GM21786 (cell line): ENCODE results near the gene PHOX2A.
"Not testable (repeated sequence)": the region's sequence is repeated elsewhere in the genome, so short reads cannot be mapped to it uniquely, and the experiment has no call there.

Experiments
- ATAC-seq: cut with Tn5 transposase; IDR thresholded peaks from one replicate; pipeline ENCODE4 v1.9.1; 2021; ENCODE audit not compliant: unreplicated experiment

The PHOX2A gene

DNA sequence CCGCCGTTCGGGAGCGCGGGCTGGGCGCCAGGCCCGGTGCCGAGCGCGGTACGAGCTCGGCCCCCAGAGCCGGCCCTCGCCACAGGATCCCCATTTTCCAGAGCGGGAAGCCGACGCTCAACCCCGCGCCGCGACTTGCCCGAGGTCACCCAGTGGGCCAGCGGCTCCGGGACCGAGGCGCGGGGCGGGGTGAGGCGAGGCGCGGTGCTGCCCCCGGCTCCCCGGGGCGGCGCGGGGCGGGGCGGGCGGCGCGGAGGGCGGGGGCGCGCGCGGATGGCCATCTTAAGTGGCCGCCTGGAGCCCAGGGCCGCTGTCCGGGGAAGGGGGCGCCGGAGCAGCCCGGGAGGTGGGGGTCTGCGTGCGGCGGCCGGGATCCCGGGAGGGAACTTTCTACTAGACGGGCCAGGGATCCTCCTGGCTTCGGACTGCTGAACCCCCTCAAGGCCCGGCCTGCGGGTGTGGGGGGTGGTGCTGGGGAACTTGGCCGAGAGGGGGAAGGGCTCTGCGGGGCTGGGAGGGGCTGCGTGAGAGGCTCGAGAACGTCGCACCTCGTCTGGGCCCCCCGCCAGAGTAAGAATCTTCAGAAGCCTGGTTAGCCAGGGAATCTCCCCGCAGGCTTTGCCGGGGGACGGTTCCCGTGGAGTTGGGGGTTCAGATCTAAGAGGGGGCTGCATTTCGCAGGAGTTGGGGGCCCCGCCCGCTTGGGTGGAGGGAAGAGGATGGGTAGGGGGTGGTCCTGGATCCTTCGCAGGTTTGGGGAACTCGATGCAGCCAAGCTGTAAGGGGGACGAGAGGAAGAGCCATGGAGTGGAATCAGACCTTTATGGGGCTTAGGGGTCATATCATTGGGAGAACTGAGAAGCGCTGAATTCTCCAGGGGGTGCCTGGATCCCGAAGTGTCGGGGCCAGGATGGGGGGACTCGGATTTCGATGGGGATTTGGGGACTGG, 20.1 kb downstream of the PHOX2A start:
- peak; percentile 48 for ATAC-seq

DNA sequence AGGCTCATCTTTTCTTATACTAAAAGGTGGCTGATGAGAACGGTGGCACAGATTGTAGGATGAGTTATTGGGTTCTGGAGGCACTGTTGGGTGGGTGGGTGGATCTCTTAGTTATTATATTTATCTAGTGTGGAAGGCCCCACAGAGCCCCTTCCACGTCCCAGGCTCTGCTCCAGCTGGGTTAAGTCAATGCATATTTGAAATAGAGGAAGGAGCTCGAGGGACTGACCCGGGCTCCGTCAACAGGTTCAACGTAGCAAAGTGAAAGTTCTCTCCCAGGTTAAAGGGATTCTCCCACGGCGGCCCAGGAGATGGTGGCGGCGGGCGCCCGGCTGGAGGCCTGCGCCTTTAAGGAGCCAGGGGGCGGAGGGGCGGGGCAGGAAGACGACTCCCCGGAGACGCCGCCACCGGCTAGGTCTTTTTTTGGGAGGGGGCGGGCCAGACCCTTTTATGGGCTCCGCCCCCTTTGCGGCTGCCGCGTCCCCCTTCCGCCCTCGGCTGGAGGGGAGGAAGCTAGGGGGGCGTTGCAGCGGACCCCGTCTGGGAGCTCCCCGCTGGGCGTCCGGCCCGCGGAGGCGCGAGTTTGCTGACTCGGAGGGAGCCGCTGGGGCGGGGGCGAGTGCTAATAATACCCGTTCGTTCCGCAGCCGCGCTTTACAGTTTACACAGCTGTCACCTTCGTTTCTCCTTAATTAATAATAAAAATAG, 20.9 kb downstream of the PHOX2A start:
- ATAC-seq, result peak; percentile 72

DNA sequence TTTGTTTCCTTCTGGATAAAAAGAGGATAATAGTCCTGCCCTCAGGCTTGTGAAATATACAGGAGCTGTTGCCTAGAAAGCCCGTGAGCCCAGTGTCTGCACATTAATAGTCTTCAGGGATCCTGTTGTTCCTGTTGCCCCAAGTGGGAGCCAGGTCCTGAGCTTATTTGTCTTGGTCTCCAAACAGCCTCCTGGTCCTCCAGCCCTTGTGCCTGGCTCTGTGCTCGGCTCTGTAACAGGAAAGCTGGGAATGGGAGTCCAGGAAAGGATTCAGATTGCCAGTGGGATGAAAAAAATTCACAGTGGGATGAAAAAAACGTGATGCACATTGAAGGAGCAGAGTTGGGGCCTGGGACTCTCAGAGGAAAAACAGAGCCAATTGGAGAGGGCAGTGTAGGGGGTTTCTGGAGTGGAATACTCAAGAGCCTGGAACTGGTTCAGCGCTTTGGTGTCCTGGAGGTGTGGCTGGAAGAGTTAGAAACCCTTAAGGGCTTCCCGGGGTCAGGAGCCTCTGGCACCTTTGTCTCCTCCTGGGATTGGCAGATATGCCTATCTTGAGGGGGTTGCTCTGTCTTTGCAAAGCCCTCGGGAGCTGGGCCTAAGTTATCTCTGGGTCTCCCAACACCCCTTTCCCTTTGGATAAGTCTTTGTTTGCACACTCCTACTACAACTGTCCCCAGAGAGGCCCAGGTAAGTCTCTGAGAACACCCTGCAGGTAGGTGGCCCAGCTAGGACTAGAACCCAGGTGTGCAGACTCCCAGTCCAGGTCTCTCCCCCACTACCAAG, 21.7 kb downstream of the PHOX2A start:
- ATAC-seq, result no peak

DNA sequence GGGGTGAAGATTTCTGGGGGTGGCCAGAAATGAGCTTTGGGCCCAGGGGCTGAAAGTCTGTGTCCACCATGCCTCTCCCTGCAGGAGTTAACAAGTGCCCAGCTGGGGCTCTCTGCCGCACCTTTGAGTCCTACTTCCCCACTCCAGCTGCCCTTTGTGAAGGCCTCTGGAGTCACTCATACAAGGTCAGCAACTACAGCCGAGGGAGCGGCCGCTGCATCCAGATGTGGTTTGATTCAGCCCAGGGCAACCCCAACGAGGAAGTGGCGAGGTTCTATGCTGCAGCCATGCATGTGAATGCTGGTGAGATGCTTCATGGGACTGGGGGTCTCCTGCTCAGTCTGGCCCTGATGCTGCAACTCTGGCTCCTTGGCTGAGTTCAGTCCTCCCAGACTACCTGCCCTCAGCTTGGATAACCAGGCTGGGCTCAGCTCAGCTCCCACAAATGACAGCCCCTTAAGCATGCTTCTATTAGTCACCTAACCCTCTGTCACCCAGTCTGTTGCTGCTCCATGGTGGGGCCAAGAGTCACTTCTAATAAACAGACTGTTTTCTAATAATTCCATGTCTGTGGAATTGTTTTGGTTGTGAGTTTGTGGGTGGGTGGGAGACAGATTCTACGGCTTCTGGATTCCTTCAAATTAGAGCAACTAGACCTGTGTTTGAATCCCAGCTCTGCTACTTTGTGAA, 22.4 kb downstream of the PHOX2A start:
- ATAC-seq, result no peak

DNA sequence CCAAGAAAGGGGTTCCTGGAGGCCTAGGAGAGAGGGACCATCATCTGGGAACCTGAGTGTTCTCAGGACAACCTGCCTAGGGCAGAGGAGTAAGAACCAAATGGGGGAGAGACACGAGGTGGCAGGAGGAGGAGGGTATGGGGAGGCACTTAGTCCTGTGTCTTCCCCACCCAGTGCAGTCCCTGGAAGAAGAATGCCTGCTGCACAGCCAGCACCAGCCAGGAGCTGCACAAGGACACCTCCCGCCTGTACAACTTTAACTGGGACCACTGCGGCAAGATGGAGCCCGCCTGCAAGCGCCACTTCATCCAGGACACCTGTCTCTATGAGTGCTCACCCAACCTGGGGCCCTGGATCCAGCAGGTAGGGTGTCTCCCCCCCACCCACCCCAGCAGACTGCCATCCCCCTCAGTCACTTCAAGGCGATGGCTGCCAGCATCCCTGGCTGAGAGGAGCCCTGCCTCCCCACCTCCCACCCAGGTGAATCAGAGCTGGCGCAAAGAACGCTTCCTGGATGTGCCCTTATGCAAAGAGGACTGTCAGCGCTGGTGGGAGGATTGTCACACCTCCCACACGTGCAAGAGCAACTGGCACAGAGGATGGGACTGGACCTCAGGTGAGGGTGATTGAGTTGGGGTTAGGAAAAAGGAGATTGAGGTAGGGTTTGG, 23.1 kb downstream of the PHOX2A start:
- ATAC-seq, result no peak

DNA sequence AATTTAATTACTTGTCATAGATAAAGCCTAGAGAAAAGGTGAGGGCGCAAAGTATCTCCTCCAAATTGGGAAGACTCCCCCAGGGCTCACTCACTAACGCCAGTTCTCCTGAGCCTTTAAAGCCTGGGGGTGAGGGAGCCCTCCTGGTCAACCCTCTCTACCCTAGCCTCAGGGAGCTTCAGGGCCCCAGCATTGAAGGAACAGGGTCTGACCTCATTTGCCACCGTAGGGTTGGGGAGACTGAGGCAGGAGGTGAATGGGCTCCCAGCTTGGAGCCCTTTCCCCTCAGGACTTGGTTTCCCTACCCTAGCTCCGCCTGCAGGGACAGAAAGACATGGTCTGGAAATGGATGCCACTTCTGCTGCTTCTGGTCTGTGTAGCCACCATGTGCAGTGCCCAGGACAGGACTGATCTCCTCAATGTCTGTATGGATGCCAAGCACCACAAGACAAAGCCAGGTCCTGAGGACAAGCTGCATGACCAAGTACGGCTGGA, 25.7 kb downstream of the PHOX2A start:
- no peak for ATAC-seq

DNA sequence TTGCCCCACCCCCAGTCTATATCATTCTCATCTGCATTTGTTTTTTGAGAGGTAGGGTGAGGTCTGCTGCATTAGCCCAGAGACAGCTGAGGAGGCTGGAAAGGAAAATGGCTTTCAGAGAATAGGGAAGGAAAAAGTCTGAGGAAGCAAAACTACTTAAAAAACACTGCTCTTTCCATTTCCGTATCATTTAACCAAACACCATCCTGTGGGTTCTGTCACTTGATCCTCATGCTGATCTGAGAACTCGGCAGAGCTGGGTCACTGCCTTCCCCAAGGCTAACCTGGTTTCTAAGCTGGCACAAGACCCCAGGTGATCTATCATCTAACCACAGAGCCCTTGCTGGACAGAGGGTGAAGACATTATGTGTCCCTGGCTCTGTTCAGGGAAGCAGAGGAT, 26.1 kb downstream of the PHOX2A start:
- ATAC-seq, result no peak

DNA sequence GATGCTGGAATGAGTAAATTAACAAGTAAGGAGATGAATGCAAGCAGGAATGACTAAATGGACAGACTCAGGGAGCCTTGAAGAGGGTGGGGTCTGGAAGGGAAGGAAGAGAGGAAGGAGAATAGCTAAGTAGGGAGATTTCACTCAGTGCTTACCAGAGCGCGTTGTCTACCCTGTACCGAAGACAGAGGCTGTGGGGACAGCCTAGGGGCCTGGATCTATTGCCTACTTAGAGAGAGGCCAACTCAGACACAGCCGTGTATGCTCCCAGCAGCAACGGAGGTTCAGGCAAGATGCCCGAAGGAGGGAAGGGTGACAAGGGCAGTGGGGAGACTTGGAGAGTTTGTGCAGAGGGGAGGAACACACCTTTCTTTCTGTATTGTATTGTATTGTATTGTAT, 27.3 kb downstream of the PHOX2A start, which contains the start of gene FOLR2:
FOLR2 (plus strand) TSS at position 157 of the 400 bp plus-strand sequence. CDS start 1,791 bp downstream, outside the sequence.
- no peak for ATAC-seq

DNA sequence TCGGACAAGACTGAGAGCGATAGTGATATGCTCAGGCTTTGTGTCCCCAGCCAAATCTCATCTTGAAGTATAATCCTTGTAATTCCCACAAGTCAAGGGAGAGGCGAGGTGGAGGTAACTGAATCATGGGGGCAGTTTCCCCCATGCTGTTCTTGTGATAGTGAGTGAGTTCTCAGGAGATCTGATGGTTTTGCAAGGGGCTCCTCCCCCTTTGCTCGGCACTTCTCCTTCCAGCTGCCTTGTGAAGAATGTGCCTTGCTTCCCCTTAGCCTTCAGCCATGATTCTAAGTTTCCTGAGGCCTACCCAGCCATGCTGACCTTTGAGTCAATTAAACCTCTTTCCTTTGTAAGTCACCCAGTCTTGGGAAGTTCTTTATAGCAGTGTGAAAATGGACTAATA, 34.9 kb downstream of the PHOX2A start:
- ATAC-seq, result no peak

DNA sequence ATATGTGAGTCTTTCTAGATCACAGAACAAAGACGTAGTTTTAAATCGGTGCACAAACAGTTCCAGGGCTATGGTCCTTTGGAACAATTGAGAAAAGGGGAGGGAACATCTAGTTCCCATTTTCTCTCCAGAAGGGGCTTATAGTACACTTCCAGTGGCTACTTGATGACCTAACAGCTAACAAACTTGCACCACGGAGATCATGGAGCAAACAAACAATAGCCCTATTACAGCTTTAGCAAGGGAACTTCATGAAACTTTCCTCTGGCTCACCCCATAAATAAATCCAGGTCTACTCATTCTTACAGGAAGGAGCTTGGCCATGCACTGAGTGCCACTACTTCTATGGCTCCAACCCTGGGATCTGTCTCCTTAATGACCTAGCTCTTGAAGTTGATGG, 35.7 kb downstream of the PHOX2A start:
- ATAC-seq, result no peak

DNA sequence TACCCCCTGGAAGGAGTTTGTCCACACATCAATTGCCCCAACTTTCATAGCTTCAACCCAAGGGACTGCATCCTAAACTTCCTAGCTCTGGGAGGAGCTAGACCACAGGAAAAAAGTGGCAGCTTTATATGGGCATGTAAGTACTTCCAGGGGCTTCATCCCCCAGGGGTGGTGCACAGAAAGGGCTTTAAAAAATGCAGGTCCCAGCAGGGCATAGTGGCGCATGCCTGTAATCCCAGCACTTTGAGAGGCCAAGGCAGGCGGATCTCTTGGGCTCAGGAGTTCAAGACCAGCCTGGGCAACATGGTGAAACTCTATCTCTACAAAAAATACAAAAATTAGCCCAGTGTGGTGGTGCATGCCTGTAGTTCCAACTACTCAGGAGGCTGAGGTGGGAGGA, 37.2 kb downstream of the PHOX2A start:
- not testable (repeated sequence) for ATAC-seq

DNA sequence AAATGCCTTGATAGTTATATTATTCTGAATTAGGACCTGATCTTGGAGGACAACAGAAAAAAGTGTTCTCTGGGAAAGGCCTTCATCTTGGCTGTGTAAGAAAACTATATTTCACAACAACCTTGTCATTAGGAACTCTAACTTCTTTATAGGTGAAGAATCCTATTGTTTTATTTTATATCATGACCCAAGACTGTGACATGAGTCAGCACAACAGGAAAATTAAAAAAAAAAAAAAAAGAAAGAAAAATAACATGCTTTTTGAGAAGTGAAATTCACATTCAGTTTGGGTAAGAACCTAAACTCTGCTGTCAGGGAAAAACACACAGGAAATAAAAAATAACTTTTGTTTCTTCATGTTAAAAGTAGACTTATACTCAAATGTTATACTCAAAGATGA, 39.1 kb downstream of the PHOX2A start:
- ATAC-seq, result no peak

DNA sequence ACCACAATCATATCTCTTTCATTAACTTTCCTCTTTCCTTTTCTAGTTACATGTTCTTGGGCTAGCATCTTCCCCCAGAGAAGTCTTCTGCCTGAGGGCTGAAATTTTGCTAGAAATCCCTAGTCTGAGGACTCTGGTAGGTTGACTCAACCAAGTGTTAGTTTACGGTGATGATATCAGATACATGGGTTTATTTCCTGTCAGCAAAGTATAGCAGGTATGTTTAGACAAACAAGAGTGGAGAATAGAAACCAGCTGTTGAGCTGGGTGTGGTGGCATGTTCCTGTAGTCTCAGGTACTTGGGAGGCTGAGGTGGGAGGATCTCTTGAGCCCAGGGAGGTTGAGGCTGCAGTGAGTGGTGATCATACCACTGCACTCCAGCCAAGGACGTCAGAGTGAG, 40.8 kb downstream of the PHOX2A start:
- no peak for ATAC-seq

DNA sequence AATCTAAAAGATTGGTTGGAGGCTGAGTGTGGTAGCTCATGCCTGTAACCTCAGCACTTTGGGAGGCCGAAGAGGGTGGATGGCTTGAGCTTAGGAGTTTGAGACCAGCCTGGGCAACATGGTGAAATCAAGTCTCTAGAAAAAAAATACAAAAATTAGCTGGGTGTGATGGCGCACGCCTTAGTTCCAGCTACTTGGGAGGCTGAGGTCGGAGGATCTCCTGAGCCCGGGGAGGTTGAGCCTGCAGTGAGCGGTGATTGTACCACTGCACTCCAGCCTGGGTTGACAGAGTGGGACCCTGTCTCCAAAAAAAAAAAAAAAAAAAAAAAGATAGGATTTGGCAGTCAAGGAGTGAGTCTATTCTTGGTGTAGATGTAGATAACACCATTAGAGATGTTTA, 41.4 kb downstream of the PHOX2A start:
- no peak for ATAC-seq

DNA sequence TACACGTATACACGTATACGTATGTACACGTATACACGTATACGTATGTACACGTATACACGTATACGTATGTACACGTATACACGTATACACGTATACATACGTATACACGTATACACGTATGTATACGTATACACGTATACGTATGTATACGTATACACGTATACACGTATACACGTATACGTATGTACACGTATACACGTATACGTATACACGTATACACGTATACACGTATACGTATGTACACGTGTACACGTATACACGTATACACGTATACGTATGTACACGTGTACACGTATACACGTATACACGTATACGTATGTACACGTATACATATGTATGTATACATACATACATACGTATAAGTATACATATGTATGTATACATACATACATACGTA, 42.5 kb downstream of the PHOX2A start:
- not testable (repeated sequence) for ATAC-seq

DNA sequence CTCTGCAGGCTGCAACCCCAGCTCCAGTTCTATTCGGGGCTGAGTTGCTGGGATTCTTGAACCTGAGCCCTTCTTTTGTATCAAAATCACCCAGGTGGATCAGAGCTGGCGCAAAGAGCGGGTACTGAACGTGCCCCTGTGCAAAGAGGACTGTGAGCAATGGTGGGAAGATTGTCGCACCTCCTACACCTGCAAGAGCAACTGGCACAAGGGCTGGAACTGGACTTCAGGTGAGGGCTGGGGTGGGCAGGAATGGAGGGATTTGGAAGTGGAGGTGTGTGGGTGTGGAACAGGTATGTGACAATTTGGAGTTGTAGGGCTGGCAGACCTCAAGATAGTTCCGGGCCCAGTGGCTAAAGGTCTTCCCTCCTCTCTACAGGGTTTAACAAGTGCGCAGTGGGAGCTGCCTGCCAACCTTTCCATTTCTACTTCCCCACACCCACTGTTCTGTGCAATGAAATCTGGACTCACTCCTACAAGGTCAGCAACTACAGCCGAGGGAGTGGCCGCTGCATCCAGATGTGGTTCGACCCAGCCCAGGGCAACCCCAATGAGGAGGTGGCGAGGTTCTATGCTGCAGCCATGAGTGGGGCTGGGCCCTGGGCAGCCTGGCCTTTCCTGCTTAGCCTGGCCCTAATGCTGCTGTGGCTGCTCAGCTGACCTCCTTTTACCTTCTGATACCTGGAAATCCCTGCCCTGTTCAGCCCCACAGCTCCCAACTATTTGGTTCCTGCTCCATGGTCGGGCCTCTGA, 48.3 kb downstream of the PHOX2A start:
- no peak for ATAC-seq

DNA sequence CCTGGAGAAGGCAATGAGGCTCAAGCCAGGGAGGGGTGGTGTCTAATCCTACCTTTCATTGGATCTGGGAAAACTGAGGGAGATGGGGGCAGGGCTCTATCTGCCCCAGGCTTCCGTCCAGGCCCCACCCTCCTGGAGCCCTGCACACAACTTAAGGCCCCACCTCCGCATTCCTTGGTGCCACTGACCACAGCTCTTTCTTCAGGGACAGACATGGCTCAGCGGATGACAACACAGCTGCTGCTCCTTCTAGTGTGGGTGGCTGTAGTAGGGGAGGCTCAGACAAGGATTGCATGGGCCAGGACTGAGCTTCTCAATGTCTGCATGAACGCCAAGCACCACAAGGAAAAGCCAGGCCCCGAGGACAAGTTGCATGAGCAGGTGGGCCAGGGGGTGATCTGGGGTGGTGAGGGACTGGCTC, 52.0 kb downstream of the PHOX2A start, which contains the start of gene FOLR1:
FOLR1 (plus strand) TSS at position 180 of the 421 bp plus-strand sequence; CDS start at position 214, 34 bp downstream.
- ATAC-seq, result no peak

DNA sequence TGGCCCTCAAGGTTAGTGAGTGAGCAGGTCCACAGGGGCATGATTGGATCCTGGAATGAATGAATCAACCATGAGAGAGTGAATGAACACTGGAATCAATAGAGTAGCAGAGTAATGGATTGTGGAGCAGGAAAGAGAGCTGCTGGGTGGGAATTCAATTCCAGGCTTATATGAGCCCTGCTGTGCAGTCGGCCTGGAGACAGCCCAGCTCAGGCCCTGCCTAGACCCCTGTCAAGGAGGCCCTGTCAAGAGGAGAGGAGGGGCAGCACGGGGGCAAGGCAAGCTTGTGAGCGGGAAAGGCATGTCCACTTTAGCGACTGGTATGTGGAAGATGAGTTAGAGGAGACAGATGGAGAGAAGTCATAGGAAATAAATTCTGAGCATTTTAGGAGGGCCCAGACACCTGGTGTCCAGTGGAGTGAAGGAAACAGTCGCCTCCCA, 53.3 kb downstream of the PHOX2A start:
- no peak for ATAC-seq
